Neuron (in vitro differentiated cells): ENCODE results near the gene ARSK.

Experiments used
- H2AFZ ChIP-seq: one replicate; pipeline ENCODE4 v1.6.1; 2013; ENCODE audit warnings: low read depth, mild to moderate bottlenecking, inconsistent platforms, low read length, moderate library complexity
- H3K27me3 ChIP-seq: one replicate; pipeline ENCODE4 v1.6.1; 2013; ENCODE audit warnings: low read length; ENCODE audit not compliant: insufficient read depth
- H3K36me3 ChIP-seq: one replicate; pipeline ENCODE4 v1.6.1; 2013; ENCODE audit warnings: low read length; ENCODE audit not compliant: insufficient read depth
- H3K4me1 ChIP-seq: one replicate; pipeline ENCODE4 v1.6.1; 2013; ENCODE audit warnings: low read length; ENCODE audit not compliant: insufficient read depth
- H3K4me3 ChIP-seq: 2 replicates; pipeline ENCODE4 v1.5.1; 2013; ENCODE audit warnings: mild to moderate bottlenecking, low read length, moderate library complexity
- H3K9me3 ChIP-seq: one replicate; pipeline ENCODE4 v1.6.1; 2013; ENCODE audit warnings: low read length

The ARSK gene

GRCh38 chr5:95554647-95555548 is at the start of gene ARSK, which contains the start of gene SKIC3:
Gene ARSK (plus strand): TSS chr5:95555101. CDS start chr5:95555279, 178 bp downstream.
Gene SKIC3 (minus strand): TSS chr5:95554977. CDS start chr5:95547150, 7,827 bp downstream.
- H2AFZ ChIP-seq = peak within 1 kb of the TSS; percentile 76
- H3K27me3 ChIP-seq = no peaks in the 10 kb centered on the region
- H3K36me3 ChIP-seq = peaks cover 9% of the 10 kb centered on the region
- H3K9me3 ChIP-seq = no peaks in the 10 kb centered on the region
- H3K4me1 ChIP-seq = peaks cover 15% of the 10 kb centered on the region
- H3K4me3 ChIP-seq = peak within 1 kb of the TSS; percentile 94

GRCh38 chr5:95508550-95508949 is 46.4 kb upstream of the ARSK start:
- H3K9me3 ChIP-seq = no peaks in the 10 kb centered on the region
- H3K27me3 ChIP-seq = no peaks in the 10 kb centered on the region
- H3K4me3 ChIP-seq = no peak overlapping the region
- peaks cover 66% of the 10 kb centered on the region for H3K36me3 ChIP-seq
- no peaks in the 10 kb centered on the region for H3K4me1 ChIP-seq
- H2AFZ ChIP-seq = no peak overlapping the region

GRCh38 chr5:95511606-95512005 is 43.3 kb upstream of the ARSK start:
- Histone ChIP-seq H3K9me3 (no peaks in the 10 kb centered on the region), H3K27me3 (no peaks in the 10 kb centered on the region), H3K36me3 (peaks cover 85% of the 10 kb centered on the region), H2AFZ (no peak overlapping the region), H3K4me3 (no peak overlapping the region), H3K4me1 (no peaks in the 10 kb centered on the region)

- Histone ChIP-seq H2AFZ (no peak overlapping the region), H3K9me3 (no peaks in the 10 kb centered on the region), H3K4me1 (no peaks in the 10 kb centered on the region), H3K4me3 (no peak overlapping the region), H3K36me3 (peaks cover 81% of the 10 kb centered on the region), H3K27me3 (no peaks in the 10 kb centered on the region)
Observed at GRCh38 chr5:95518417-95518816, 36.5 kb upstream of the ARSK start.

GRCh38 chr5:95519151-95519550 is 35.8 kb upstream of the ARSK start:
- H3K36me3 ChIP-seq = peaks cover 76% of the 10 kb centered on the region
- no peak overlapping the region for H3K4me3 ChIP-seq
- no peaks in the 10 kb centered on the region for H3K27me3 ChIP-seq
- H3K9me3 ChIP-seq = no peaks in the 10 kb centered on the region
- no peaks in the 10 kb centered on the region for H3K4me1 ChIP-seq
- H2AFZ ChIP-seq = no peak overlapping the region

- no peak overlapping the region for H3K4me3 ChIP-seq
Observed at GRCh38 chr5:95519681-95520080, 35.2 kb upstream of the ARSK start.

GRCh38 chr5:95520206-95520605 is 34.7 kb upstream of the ARSK start:
- Histone ChIP-seq H2AFZ (no peak overlapping the region), H3K4me3 (no peak overlapping the region), H3K4me1 (no peaks in the 10 kb centered on the region), H3K27me3 (no peaks in the 10 kb centered on the region), H3K9me3 (no peaks in the 10 kb centered on the region), H3K36me3 (peaks cover 77% of the 10 kb centered on the region)

More at GRCh38 chr5:95519681-95520080, 35.2 kb upstream of the ARSK start:
- H3K36me3 ChIP-seq = peaks cover 77% of the 10 kb centered on the region
- no peaks in the 10 kb centered on the region for H3K9me3 ChIP-seq
- no peaks in the 10 kb centered on the region for H3K4me1 ChIP-seq
- H3K27me3 ChIP-seq = no peaks in the 10 kb centered on the region
- H2AFZ ChIP-seq = no peak overlapping the region

- H3K4me3 ChIP-seq = no peak overlapping the region
- H3K36me3 ChIP-seq = peaks cover 78% of the 10 kb centered on the region
- H3K4me1 ChIP-seq = no peaks in the 10 kb centered on the region
- no peaks in the 10 kb centered on the region for H3K27me3 ChIP-seq
- H2AFZ ChIP-seq = no peak overlapping the region
- H3K9me3 ChIP-seq = no peaks in the 10 kb centered on the region
Observed at GRCh38 chr5:95524423-95524822, 30.5 kb upstream of the ARSK start.

GRCh38 chr5:95526871-95527270 is 28.0 kb upstream of the ARSK start:
- Histone ChIP-seq H3K4me3 (no peak overlapping the region), H2AFZ (no peak overlapping the region), H3K27me3 (no peaks in the 10 kb centered on the region), H3K9me3 (no peaks in the 10 kb centered on the region), H3K4me1 (no peaks in the 10 kb centered on the region), H3K36me3 (peaks cover 74% of the 10 kb centered on the region)

- H3K4me1 ChIP-seq = no peaks in the 10 kb centered on the region
- H3K9me3 ChIP-seq = no peaks in the 10 kb centered on the region
- no peaks in the 10 kb centered on the region for H3K27me3 ChIP-seq
- peaks cover 61% of the 10 kb centered on the region for H3K36me3 ChIP-seq
- no peak overlapping the region for H3K4me3 ChIP-seq
- H2AFZ ChIP-seq = no peak overlapping the region
Observed at GRCh38 chr5:95528565-95528964, 26.3 kb upstream of the ARSK start.

GRCh38 chr5:95530416-95530815 is 24.5 kb upstream of the ARSK start:
- peaks cover 48% of the 10 kb centered on the region for H3K36me3 ChIP-seq
- H2AFZ ChIP-seq = no peak overlapping the region
- no peaks in the 10 kb centered on the region for H3K9me3 ChIP-seq
- H3K4me1 ChIP-seq = no peaks in the 10 kb centered on the region
- H3K27me3 ChIP-seq = no peaks in the 10 kb centered on the region
- no peak overlapping the region for H3K4me3 ChIP-seq

GRCh38 chr5:95531491-95531890 is 23.4 kb upstream of the ARSK start:
- H3K4me1 ChIP-seq = no peaks in the 10 kb centered on the region
- no peaks in the 10 kb centered on the region for H3K9me3 ChIP-seq
- H3K4me3 ChIP-seq = no peak overlapping the region
- H3K36me3 ChIP-seq = peaks cover 49% of the 10 kb centered on the region
- H3K27me3 ChIP-seq = no peaks in the 10 kb centered on the region
- H2AFZ ChIP-seq = no peak overlapping the region

- H2AFZ ChIP-seq = no peak overlapping the region
- H3K27me3 ChIP-seq = no peaks in the 10 kb centered on the region
- H3K9me3 ChIP-seq = no peaks in the 10 kb centered on the region
- no peaks in the 10 kb centered on the region for H3K4me1 ChIP-seq
- H3K36me3 ChIP-seq = peaks cover 51% of the 10 kb centered on the region
- H3K4me3 ChIP-seq = no peak overlapping the region
Observed at GRCh38 chr5:95532415-95532814, 22.5 kb upstream of the ARSK start.
